ENCODE results near the gene TMEM138.

GRCh38 chr11:61350803-61351202 lies 11.4 kb upstream of the TMEM138 start:
- TF ChIP-seq CTCF (IDR thresholded peaks at IDR 0.05) (no peak), POLR2AphosphoS5 (IDR thresholded peaks at IDR 0.05) (no peak)
